Cerebellar nuclear complex (tissue), 1 donor: ENCODE results near the gene HSD17B14.
A peak's percentile ranks its signal among the peaks of the same experiment; 100 is the strongest.
"Not testable (repeated sequence)": the region's sequence is repeated elsewhere in the genome, so short reads cannot be mapped to it uniquely, and the experiment has no call there.

Experiments used
- DNase-seq, 2 experiments: peaks; one replicate each; lab custom pipeline; 2025; lab: John Stamatoyannopoulos, UW

Gene HSD17B14

GRCh38 chr19:48836089-48837017 is at the start of gene HSD17B14:
Gene HSD17B14 (minus strand): TSS chr19:48836491. CDS start chr19:48836411, 80 bp downstream.
- DNase-seq: no peak

- DNase-seq: no peak
Measured at GRCh38 chr19:48883726-48884125, 47.4 kb upstream of the HSD17B14 start.

GRCh38 chr19:48881741-48882657 is 45.7 kb upstream of the HSD17B14 start:
- no peak for DNase-seq

GRCh38 chr19:48879696-48880095 is 43.4 kb upstream of the HSD17B14 start:
- not testable (repeated sequence) for DNase-seq

- no peak for DNase-seq
Measured at GRCh38 chr19:48879025-48879637, 42.8 kb upstream of the HSD17B14 start.

GRCh38 chr19:48878196-48879024 is 42.1 kb upstream of the HSD17B14 start:
- no peak for DNase-seq

GRCh38 chr19:48877855-48878195 is 41.5 kb upstream of the HSD17B14 start:
- no peak for DNase-seq

- not testable (repeated sequence) for DNase-seq
Measured at GRCh38 chr19:48876043-48876981, 40.0 kb upstream of the HSD17B14 start.

GRCh38 chr19:48874303-48875135 is 38.2 kb upstream of the HSD17B14 start:
- DNase-seq: peak in 1 of 2 experiments; percentile 1

GRCh38 chr19:48873476-48874302 is 37.4 kb upstream of the HSD17B14 start:
- no peak for DNase-seq

GRCh38 chr19:48872884-48873475 is 36.7 kb upstream of the HSD17B14 start:
- DNase-seq: no peak

- peak; percentile 87 to 96 for DNase-seq
Measured at GRCh38 chr19:48872182-48872883, 36.0 kb upstream of the HSD17B14 start, which contains the start of gene PPP1R15A. Gene PPP1R15A (plus strand): TSS chr19:48872421. CDS start chr19:48873234, 813 bp downstream.

GRCh38 chr19:48871471-48872181 is 35.3 kb upstream of the HSD17B14 start:
- not testable (repeated sequence) for DNase-seq

- DNase-seq: no peak
Measured at GRCh38 chr19:48870048-48870447, 33.8 kb upstream of the HSD17B14 start.

- DNase-seq: no peak
Measured at GRCh38 chr19:48868114-48868886, 32.0 kb upstream of the HSD17B14 start, which contains the start of gene PLEKHA4. Gene PLEKHA4 (minus strand): TSS chr19:48868617. CDS start chr19:48867620, 997 bp downstream.

GRCh38 chr19:48867746-48868113 is 31.4 kb upstream of the HSD17B14 start:
- no peak for DNase-seq
